GM18498 (cell line): Measurements from ENCODE around the gene EXOC4.

ENCODE experiments used
- ATAC-seq: cut with Tn5 transposase; IDR thresholded peaks from one replicate; pipeline ENCODE4 v1.9.1; 2021; ENCODE audit warnings: mild to moderate bottlenecking, moderate library complexity; ENCODE audit not compliant: unreplicated experiment

EXOC4 gene

GRCh38 chr7:133482599-133482998 lies 229.7 kb downstream of the EXOC4 start:
- ATAC-seq = no peak

GRCh38 chr7:133484086-133484485 lies 231.2 kb downstream of the EXOC4 start:
- no peak for ATAC-seq

- ATAC-seq = no peak
These were observed 237.0 kb downstream of the EXOC4 start for GRCh38 chr7:133489906-133490305.

GRCh38 chr7:133491201-133491691 lies 238.4 kb downstream of the EXOC4 start:
- no peak for ATAC-seq

DNA sequence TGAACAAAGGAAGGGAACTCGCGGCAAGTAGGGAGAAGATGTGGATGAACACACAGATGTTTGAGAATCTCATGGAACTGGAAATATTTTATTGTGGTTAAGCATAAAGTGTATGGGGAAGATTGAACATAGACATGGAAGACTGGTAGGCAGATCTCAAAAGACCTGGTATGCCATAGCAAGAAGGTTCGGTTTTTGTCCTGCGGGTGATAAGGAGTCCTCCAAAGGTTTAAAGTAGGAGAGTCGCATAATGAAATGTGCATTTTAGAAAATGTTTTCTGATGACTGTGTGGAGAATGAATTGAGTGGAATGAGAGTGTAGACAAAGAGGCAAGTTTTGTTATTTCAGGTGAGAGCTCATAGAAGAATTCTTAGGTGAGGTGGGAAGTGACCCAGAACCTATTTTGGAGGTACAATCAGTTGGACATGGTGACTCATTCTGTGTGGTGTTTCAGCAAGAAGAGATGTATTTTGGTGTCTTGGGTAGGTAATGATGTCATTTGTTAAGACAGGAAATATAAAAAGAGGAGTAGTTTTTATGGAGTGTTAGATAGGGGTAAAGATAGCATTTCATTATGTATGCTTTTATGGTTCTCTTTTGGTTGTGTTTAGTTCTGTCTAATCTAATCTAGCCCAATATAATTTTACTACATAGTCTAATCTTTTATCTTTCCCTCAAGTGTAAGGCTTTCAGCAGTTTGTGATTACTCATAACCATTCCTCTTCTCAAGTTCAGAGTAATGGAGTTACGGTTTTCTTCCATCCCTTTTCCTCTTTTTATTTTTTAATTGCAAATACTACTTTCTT lies 239.2 kb downstream of the EXOC4 start:
- ATAC-seq = no peak

- ATAC-seq = no peak
These were observed 244.2 kb downstream of the EXOC4 start for GRCh38 chr7:133497061-133497460.

- no peak for ATAC-seq
These were observed 248.9 kb downstream of the EXOC4 start for GRCh38 chr7:133501771-133502170.

DNA sequence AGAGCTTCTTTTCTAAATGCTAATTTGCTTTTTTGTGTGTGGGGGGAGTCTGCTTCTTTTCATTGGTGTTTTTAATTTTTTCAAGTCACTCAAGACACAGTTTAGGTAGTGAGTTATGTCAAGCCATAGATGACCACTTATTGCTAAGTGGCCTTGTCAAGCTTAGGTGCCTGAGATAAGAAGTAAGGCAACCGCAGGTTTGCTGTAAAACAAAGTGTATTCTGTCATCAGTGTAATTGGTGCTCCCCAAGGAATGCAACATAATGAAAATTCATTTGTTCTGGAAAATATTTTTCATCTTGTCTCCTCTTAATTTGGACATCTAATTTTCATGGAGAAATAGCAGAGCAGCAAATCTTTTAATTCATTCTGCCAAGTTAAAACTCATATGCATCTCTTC lies 249.6 kb downstream of the EXOC4 start:
- ATAC-seq = no peak

DNA sequence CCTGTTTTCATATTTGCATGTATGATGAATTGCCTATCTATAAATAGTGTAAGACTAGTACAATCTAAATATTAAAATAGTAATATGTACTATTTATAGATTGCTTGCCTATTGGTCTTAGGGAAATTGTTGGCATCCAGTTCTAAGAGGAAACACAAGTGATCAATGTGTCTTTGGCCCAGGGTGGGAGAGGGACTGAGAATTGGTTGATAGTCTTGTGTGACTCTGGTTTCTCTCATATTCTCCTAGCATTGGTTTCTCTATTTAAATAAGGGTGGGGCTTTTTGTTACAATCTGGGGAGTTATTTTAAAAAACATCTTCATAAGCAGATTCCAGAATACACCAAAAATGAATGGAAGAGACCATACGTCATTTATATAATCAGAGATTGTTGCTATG lies 250.1 kb downstream of the EXOC4 start:
- ATAC-seq = no peak

- ATAC-seq = no peak
These were observed 251.9 kb downstream of the EXOC4 start for GRCh38 chr7:133504825-133505224.

DNA sequence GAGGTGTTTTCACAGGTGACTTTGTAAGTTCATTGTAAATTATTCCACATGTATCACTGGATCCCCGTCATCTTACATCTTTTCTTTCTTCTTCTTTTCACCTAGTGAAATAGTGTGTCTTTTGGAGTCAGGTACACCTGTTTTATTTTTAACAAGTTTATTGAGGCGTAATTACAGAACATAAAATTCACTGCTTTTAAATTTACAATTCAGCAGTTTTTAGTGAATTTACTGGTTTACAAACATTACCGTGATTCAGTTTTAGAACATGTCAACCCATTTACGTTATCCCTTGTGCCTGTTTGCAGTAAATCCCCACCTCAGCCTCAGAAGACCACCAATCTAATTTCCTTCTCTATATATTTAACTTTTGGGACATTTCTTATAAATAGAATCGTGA lies 256.9 kb downstream of the EXOC4 start:
- no peak for ATAC-seq

GRCh38 chr7:133510326-133511055 lies 257.6 kb downstream of the EXOC4 start:
- ATAC-seq = no peak

DNA sequence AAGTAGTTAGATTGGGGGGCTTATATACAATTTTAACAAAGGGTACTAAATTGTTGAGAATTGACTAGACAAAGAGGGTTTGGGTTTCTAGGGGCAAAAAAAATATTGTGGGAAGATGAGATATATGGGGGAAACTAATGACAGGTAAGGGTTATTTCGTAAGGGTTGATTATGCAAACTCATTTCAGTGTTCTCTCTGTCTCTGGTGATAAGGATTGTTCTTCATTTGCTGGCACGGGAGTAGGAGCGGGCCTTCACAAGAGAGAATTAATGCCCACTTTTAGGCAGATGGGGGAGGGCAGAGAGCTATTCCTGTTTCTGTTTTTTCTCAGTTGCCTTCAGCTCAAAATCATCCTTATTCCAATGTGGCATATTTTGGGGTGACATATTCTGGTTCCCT lies 258.4 kb downstream of the EXOC4 start:
- no peak for ATAC-seq

DNA sequence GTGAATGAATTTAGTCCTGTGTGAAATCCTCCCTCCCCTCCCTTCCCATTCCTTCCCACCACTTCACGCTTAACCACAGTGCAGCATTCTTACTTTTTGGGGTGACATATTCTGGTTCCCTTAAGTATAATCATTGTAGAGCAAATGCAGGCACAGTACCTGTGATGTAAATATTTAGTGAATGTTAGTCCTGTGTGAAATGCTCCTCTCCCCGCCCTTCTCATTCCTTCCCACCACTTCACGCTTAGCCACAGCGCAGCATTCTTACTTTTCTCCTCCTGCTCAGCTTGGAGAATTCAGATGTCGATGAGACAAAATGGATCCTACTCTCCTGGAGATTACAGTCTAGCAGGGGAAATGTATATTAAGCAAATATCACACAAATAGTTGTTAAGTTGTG lies 258.8 kb downstream of the EXOC4 start:
- no peak for ATAC-seq

DNA sequence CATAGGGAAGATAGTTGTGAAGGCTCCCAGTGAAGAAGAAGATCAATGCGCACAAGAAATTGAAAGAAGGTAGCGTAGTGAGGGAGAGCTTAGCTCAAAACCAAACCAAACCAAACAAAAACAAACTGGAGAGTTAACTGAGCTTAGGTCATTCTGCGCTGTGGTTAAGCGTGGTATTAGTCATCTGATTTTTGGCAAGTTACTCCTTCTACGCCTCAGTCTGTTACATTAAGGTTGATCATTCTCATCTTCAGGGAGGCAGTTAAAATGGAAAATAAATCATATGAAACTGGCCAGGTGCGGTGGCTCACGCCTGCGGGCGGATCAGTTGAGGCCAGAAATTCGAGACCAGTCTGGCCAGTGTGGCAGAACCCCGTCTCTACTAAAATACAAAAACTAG lies 259.7 kb downstream of the EXOC4 start:
- ATAC-seq = no peak

DNA sequence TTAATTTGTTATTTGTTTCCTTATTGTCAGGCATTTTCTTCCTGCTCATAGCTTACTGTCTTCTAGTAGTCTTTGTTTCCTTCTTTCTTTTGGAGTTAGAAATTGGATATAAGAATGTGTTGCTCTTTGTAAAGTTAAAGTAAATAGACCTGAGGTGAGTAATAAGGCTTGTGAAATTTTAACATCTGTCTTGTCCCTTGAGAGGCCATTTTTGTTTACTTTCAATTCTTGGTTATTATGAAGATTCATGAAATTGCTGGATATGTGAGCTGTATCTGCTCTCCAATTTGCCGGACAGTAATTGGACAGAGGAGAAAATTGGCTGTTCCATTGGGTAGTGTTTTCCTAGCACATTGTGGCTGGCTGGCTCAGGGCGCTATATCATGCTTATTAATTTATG lies 260.7 kb downstream of the EXOC4 start:
- no peak for ATAC-seq

DNA sequence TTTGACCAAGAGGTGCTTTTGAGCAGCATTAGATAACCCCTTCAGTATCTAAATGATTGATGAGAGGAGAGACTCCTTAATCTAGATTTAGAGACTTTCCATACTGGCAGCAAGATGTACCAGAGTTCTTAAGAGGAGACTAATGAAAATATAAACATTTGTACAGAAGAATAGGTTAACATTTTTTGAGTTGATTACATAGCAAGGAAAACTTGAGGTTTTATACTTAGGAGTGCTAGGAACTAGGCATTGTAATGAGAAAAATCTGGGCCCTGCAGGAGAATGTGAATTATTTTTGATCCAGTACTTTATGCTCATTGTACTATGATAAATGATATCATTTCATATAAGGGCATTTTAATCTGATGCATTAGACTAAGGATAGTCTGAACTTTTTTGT lies 261.7 kb downstream of the EXOC4 start:
- ATAC-seq = no peak

DNA sequence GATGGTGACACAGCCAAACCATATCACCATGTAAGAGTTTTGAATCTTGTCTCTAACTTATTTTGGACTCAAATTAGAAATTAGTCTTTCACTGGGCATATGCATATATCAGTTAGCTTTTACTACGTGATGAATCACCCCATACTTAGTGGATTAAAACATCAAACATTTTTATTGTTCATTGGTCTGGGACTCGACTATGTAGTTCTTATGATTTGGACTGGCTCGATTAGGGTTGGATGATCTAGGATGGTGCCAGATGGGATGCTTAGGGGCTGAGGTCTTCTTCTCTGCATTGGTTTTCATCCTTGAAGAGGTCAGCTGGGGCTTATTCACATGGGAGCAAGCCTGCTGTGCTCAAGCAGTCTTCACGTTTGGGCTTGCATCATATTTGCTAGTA lies 264.9 kb downstream of the EXOC4 start:
- no peak for ATAC-seq

DNA sequence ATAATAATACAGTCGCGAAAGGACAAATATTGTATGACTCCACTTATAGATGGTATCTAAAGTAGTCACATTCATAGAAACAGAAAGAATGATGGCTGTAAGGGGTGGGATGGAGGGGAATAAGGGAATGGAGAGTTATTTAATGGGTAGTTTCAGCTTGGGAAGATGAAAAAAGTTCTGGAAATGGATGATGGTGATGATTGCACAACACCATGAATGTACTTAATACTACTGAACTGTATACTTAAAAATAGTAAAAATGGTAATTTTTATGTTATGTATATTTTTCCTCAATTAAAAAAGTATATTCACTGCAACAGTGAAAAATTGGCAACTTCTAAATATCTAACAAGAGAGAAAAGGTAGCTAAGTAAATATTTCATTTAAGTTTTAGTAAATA lies 265.8 kb downstream of the EXOC4 start:
- no peak for ATAC-seq

DNA sequence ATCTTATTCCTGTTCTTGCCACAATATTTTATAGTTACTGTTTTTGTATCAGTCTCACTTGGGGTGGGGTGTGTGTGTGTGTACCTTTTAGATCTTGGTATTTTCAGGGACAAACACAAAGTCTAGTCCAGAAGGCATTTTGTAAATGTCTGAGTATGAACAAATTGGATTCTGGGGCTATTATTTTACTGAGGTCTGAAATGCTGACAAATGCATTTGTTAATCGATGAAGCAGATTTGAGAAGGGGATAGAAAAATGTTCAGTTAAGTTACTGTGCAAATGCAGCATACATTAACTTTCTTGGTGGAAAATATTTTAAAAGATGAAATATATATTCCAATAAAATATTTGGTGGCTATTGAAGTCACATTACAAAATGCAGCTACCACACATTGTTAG lies 267.4 kb downstream of the EXOC4 start:
- ATAC-seq = no peak

DNA sequence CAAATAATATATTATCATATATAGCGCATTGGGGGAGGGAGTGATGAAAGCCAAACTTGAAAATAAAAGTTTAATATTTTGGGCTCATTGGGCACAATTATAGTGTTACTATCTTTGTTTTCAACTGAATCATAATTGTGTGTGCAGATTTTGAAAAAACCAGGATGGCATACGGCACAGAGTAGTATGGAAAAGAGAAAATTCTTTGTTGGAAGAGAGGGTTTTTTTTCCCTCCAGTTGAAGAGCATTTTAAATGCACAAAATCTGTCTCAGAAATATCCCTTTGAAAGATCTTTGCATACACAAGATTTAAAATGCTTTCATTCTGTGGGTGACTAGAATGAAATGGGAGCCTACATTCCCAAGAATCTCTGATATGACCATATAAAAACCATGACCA lies 269.6 kb downstream of the EXOC4 start:
- ATAC-seq = no peak

- ATAC-seq = no peak
These were observed 275.9 kb downstream of the EXOC4 start for GRCh38 chr7:133528796-133529195.
